GM12878 (cell line): ENCODE data around the gene CFHR1. TPM values are rescaled to one million over a fixed set of nuclear protein-coding genes. Genes with fewer than 3 reads are reported as not detected.
"Not testable (repeated sequence)": the region's sequence is repeated elsewhere in the genome, so short reads cannot be mapped to it uniquely, and the experiment has no call there.

Source experiments
- ATAC-seq: fragments of 200-7000 bp; cut with Tn5 transposase; 3 replicates; pipeline ENCODE4 v1.9.1; 2020; ENCODE audit warnings: mild to moderate bottlenecking, moderate library complexity
- Bru-seq: library from RNA; stranded (reverse); fragments of 400-500 nt; gene quantifications from one replicate; lab custom pipeline; 2021; lab: Mats Ljungman, UMichigan
- BruChase-seq, 2 experiments: library from RNA; stranded (reverse); fragments of 400-500 nt; gene quantifications; one replicate each; lab custom pipeline; 2021; lab: Mats Ljungman, UMichigan
- BruUV-seq: library from RNA; stranded (reverse); fragments of 400-500 nt; replicated peaks from 2 replicates; lab custom pipeline; 2021; lab: Mats Ljungman, UMichigan
- CTCF ChIA-PET: fragments of 300-600 bp; sonication (Branson Sonifier 250); formaldehyde crosslinking; extraction: SDS; loops from one replicate; lab custom pipeline; 2021; ENCODE audit warnings: inconsistent platforms; lab: Yijun Ruan, JAX
- POLR2A ChIA-PET: fragments of 350-600 bp; formaldehyde crosslinking; extraction: SDS; loops from one replicate; lab custom pipeline; 2021; ENCODE audit warnings: inconsistent platforms; lab: Charles Lee
- RAD21 ChIA-PET: fragments of 300-600 bp; sonication (Branson Sonifier 250); formaldehyde crosslinking; loops from one replicate; lab custom pipeline; 2023; ENCODE audit warnings: antibody characterized with exemption; ENCODE audit not compliant: unreplicated experiment; lab: Charles Lee
- SMC1A ChIA-PET: fragments of 300-600 bp; sonication (Branson Sonifier 250); formaldehyde crosslinking; loops from one replicate; lab custom pipeline; 2023; ENCODE audit not compliant: unreplicated experiment, uncharacterized antibody; lab: Charles Lee
- DNase-seq: peaks from one replicate; pipeline ENCODE4 v3.0.0-alpha.2; 2011; ENCODE audit warnings: low read depth, low spot score
- FAIRE-seq: peaks from 3 replicates; lab custom pipeline; 2011; peaks lifted over from hg19 to GRCh38; lab: Jason Lieb, UNC
- H2AFZ ChIP-seq: 2 replicates; pipeline ENCODE4 v1.6.0; 2011; ENCODE audit warnings: low read depth, low read length, control low read depth; ENCODE audit not compliant: control insufficient read depth
- H3K27ac ChIP-seq: 2 replicates; pipeline ENCODE4 v1.5.1; 2011; ENCODE audit warnings: control low read depth; ENCODE audit not compliant: control insufficient read depth, insufficient read depth
- H3K27me3 ChIP-seq, 2 experiments: replicated peaks in 1 of 2; 2 replicates each; pipeline versions ENCODE4 v1.6.0 to v1.6.1; 2011; ENCODE audit warnings: low read length in 1 of 2; ENCODE audit not compliant: control insufficient read depth in 2 of 2, insufficient read depth in 2 of 2
- H3K36me3 ChIP-seq, 2 experiments: 2 replicates each; pipeline ENCODE4 v1.5.1; 2011; ENCODE audit warnings: low read length in 1 of 2; ENCODE audit not compliant: control insufficient read depth in 2 of 2, insufficient read depth in 2 of 2
- H3K4me1 ChIP-seq: 2 replicates; pipeline ENCODE4 v1.6.1; 2011; ENCODE audit warnings: mild to moderate bottlenecking, low read length, moderate library complexity, mixed read lengths; ENCODE audit not compliant: control insufficient read depth, insufficient read depth
- H3K4me2 ChIP-seq: 2 replicates; pipeline ENCODE4 v1.6.0; 2011; ENCODE audit warnings: control low read depth; ENCODE audit not compliant: control insufficient read depth, insufficient read depth
- H3K4me3 ChIP-seq: fragments of 200-600 bp; sonication (generic); 2 replicates; pipeline ENCODE4 v1.5.1; 2016
- H3K79me2 ChIP-seq: 2 replicates; pipeline ENCODE4 v1.6.0; 2011; ENCODE audit warnings: low read length; ENCODE audit not compliant: control insufficient read depth, insufficient read depth
- H3K9ac ChIP-seq: 2 replicates; pipeline ENCODE4 v1.8.0; 2011; ENCODE audit warnings: low read length, control low read depth, mixed read lengths; ENCODE audit not compliant: control insufficient read depth, insufficient read depth
- H3K9me3 ChIP-seq: replicated peaks from 3 replicates; pipeline ENCODE4 v1.5.1; 2011; ENCODE audit warnings: mild to moderate bottlenecking, low read length; ENCODE audit not compliant: control insufficient read depth, insufficient read depth
- H4K20me1 ChIP-seq: 2 replicates; pipeline ENCODE4 v1.6.0; 2011; ENCODE audit not compliant: control insufficient read depth, insufficient read depth
- WGBS: methylation state at CpG from one replicate; pipeline ENCODE4 v1.1.6; 2016; ENCODE audit warnings: low lambda C conversion rate; ENCODE audit not compliant: insufficient replicate concordance, insufficient coverage; ENCODE audit errors: missing lambda C conversion rate; 5-methylcytosine and 5-hydroxymethylcytosine counted together
- in situ Hi-C: fragments of 300-500 bp; cut with MboI; formaldehyde crosslinking; loops from 9 replicates; pipeline ENCODE4 v1.14.3; 2018; ENCODE audit warnings: mixed read lengths
- intact Hi-C: fragments of 100-400 bp; cut with micrococcal nuclease; formaldehyde crosslinking; loops from one replicate; pipeline ENCODE4 v1.14.2; 2022; ENCODE audit not compliant: unreplicated experiment
- long read RNA-seq, 2 experiments: library from polyadenylated mRNA; unstranded; transcript quantifications; one replicate each; pipeline ENCODE4 v2.0.0, GENCODE V29; 2019 to 2020
- polyA minus RNA-seq, 3 experiments: library from RNA; depleted of rRNA, polyadenylated mRNA; stranded (reverse); fragments of >200 nt; gene quantifications; 2 replicates each; pipeline ENCODE4 v1.2.3, GENCODE V29; 2011
- polyA plus RNA-seq, 11 experiments: library from polyadenylated mRNA; depleted of rRNA in 4 of 11; unstranded in 6 of 11; stranded (reverse) in 5 of 11; fragments of >200 nt; fragmentation: Nextera tagmentation in 4 of 11; fragmentation: Illumina TruSeq in 1 of 11; extraction: Ambion mirVana in 4 of 11; extraction: Trizol in 1 of 11; gene quantifications; 1 replicate in 1 of 11; 2 replicates in 10 of 11; pipeline versions ENCODE4 v1.2.1 to v1.2.3, GENCODE V29; 2011 to 2016; ENCODE audit warnings: inconsistent platforms in 2 of 11, missing spikeins in 2 of 11, low read depth in 1 of 11
- total RNA-seq, 4 experiments: library from RNA; depleted of rRNA in 3 of 4; stranded (reverse); fragments of >200 nt in 3 of 4; fragmentation: Illumina TruSeq in 1 of 4; extraction: Trizol in 1 of 4; gene quantifications; 2 replicates each; pipeline versions ENCODE4 v1.2.1 to v1.2.3, GENCODE V29; 2013 to 2021

The CFHR1 gene
- not detected in 2 replicates for total RNA-seq (2013; cell fraction: nucleolus; rRNA removed)
- not detected in 2 replicates for total RNA-seq (2014; rRNA removed)
- total RNA-seq (2014; rRNA removed; fragmentation: Illumina TruSeq; extraction: Trizol) = not detected in 2 replicates
- not detected in 2 replicates for total RNA-seq (2021)
- polyA plus RNA-seq (2011; ENCODE audit: low read depth) = not detected
- not detected in 2 replicates for polyA plus RNA-seq (2011; rRNA removed)
- polyA plus RNA-seq (2011; cell fraction: cytosol; rRNA removed) = not detected in 2 replicates
- not detected in 2 replicates for polyA plus RNA-seq (2011; cell fraction: nucleus; rRNA removed)
- not detected in 2 replicates for polyA plus RNA-seq (2012)
- not detected in 2 replicates for polyA plus RNA-seq (2014; fragmentation: Illumina TruSeq; extraction: Trizol)
- under 1 TPM in 1 of 2 experiments, not detected in 1; 0.04 TPM for polyA plus RNA-seq (2014; fragmentation: Nextera tagmentation; extraction: Ambion mirVana)
- not detected in 2 replicates for polyA plus RNA-seq (2014; rRNA removed)
- not detected for polyA plus RNA-seq (2016; fragmentation: Nextera tagmentation; extraction: Ambion mirVana)
- polyA minus RNA-seq (2011; rRNA and poly(A)+ RNA removed) = not detected in 2 replicates
- not detected in 2 replicates for polyA minus RNA-seq (2011; cell fraction: cytosol; rRNA and poly(A)+ RNA removed)
- not detected in 2 replicates for polyA minus RNA-seq (2011; cell fraction: nucleus; rRNA and poly(A)+ RNA removed)
- Bru-seq, nascent RNA = not detected
- not detected for BruChase-seq, experiment 1, labeled RNA remaining after a 6-hour chase
- percentile 7 among the genes with signal in this experiment for BruChase-seq, experiment 2, labeled RNA remaining after a 2-hour chase
- long read RNA-seq, experiment 1 = 0 reads
- long read RNA-seq, experiment 2 = 0 reads

DNA sequence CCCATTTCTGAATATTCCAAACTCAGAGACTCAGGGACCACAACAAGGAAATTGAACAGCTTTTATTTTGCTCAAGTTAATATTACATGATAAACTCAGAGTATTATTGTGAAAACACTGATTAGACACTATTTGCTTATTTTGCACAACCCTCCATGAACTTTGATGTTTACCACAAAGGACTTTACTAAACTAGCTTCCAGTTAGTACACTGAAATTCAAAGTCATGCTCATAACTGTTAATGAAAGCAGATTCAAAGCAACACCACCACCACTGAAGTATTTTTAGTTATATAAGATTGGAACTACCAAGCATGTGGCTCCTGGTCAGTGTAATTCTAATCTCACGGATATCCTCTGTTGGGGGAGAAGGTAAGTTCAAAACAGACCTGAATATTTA, at the start of gene CFHR1:
CFHR1 (plus strand) TSS at position 201 of the 400 bp plus-strand sequence; CDS start at position 315, 114 bp downstream.
- intact Hi-C loops = loop anchor here (5.0 kb wide), 1 partner anchor 123 kb away; the partner anchor contains the start of gene CFHR2
- H3K9ac ChIP-seq, RAD21 ChIA-PET, H3K79me2 ChIP-seq, H2AFZ ChIP-seq, SMC1A ChIA-PET, H3K27ac ChIP-seq, in situ Hi-C loops, CTCF ChIA-PET, H4K20me1 ChIP-seq, H3K27me3 ChIP-seq, H3K4me2 ChIP-seq, H3K4me3 ChIP-seq, H3K36me3 ChIP-seq, ATAC-seq, BruUV-seq, DNase-seq, H3K9me3 ChIP-seq, H3K4me1 ChIP-seq: not testable (repeated sequence)
- whole genome bisulfite sequencing = no CpG with 5 or more reads among the region's 1 CpG
- POLR2A ChIA-PET = interaction anchor here (0.7 kb wide), 1 partner anchor 323 kb away, joined by 3 read pairs; no protein-coding TSS in a partner anchor
- peak; percentile 78 for FAIRE-seq

GRCh38 chr1:196769823-196770222, 49.7 kb upstream of the CFHR1 start:
- SMC1A ChIA-PET, DNase-seq, H2AFZ ChIP-seq, CTCF ChIA-PET, H3K4me2 ChIP-seq, H3K27me3 ChIP-seq, ATAC-seq, H3K27ac ChIP-seq, H3K9me3 ChIP-seq, POLR2A ChIA-PET, H3K36me3 ChIP-seq, H4K20me1 ChIP-seq, H3K4me1 ChIP-seq, H3K79me2 ChIP-seq, in situ Hi-C loops, BruUV-seq, RAD21 ChIA-PET, intact Hi-C loops, FAIRE-seq, H3K9ac ChIP-seq, H3K4me3 ChIP-seq: not testable (repeated sequence)
- WGBS = 50% methylated on average over 4 of the region's 4 CpGs
